A673 (cell line): ENCODE results near the gene GNPDA2. TPM values are rescaled to one million over a fixed set of nuclear protein-coding genes. Genes with fewer than 3 reads are reported as not detected.

Experiments used
- BruUV-seq: library from RNA; stranded (reverse); fragments of 400-500 nt; replicated peaks from 2 replicates; lab custom pipeline; 2021; lab: Mats Ljungman, UMichigan
- CTCF ChIA-PET: fragments of 300-600 bp; sonication (Branson Sonifier 250); formaldehyde crosslinking; loops from one replicate; lab custom pipeline; 2022; ENCODE audit warnings: antibody characterized with exemption; lab: Charles Lee
- POLR2A ChIA-PET: fragments of 300-600 bp; sonication (Branson Sonifier 250); formaldehyde crosslinking; loops from one replicate; lab custom pipeline; 2022; ENCODE audit warnings: antibody characterized with exemption; ENCODE audit not compliant: low non-redundant PET; lab: Charles Lee
- DNase-seq: peaks from one replicate; pipeline ENCODE4 v3.0.0-alpha.2; 2015; ENCODE audit warnings: low spot score
- H3K27ac ChIP-seq: fragments of 200-600 bp; sonication (generic); 2 replicates; pipeline ENCODE4 v1.5.1; 2016; ENCODE audit warnings: mixed run types, low read depth, mild to moderate bottlenecking, mixed read lengths, antibody characterized with exemption, low read length; ENCODE audit not compliant: poor library complexity, severe bottlenecking
- H3K27me3 ChIP-seq: fragments of 200-600 bp; sonication (generic); replicated peaks from 2 replicates; pipeline ENCODE4 v1.6.1; 2017; ENCODE audit warnings: mixed run types, low read depth, mild to moderate bottlenecking, mixed read lengths, antibody characterized with exemption, low read length; ENCODE audit not compliant: insufficient read depth, poor library complexity
- H3K36me3 ChIP-seq: fragments of 200-600 bp; sonication (generic); 2 replicates; pipeline ENCODE4 v1.6.1; 2016; ENCODE audit warnings: mixed run types, mild to moderate bottlenecking, mixed read lengths, antibody characterized with exemption, low read length; ENCODE audit not compliant: insufficient read depth, poor library complexity, severe bottlenecking
- H3K4me1 ChIP-seq: fragments of 200-600 bp; sonication (generic); 2 replicates; pipeline ENCODE4 v1.6.1; 2017; ENCODE audit warnings: mixed run types, mild to moderate bottlenecking, mixed read lengths, antibody characterized with exemption, low read length; ENCODE audit not compliant: insufficient read depth, poor library complexity, severe bottlenecking
- H3K4me3 ChIP-seq: fragments of 200-600 bp; sonication (generic); 2 replicates; pipeline ENCODE4 v1.5.1; 2016; ENCODE audit warnings: low read depth, mixed run types, mild to moderate bottlenecking, mixed read lengths, low read length; ENCODE audit not compliant: poor library complexity, severe bottlenecking
- H3K9me3 ChIP-seq: fragments of 200-600 bp; sonication (generic); 2 replicates; pipeline ENCODE4 v1.6.1; 2016; ENCODE audit warnings: mixed run types, low read depth, mild to moderate bottlenecking, mixed read lengths, antibody characterized with exemption, low read length; ENCODE audit not compliant: poor library complexity, severe bottlenecking
- CTCF ChIP-seq: fragments of 300-800, 200-600 bp; sonication (generic); conservative IDR thresholded peaks from 2 replicates; pipeline ENCODE4 v1.5.1; 2017; ENCODE audit warnings: low read depth, mild to moderate bottlenecking, antibody characterized with exemption, low read length, moderate library complexity, mixed read lengths
- EZH2 ChIP-seq: fragments of 200-600 bp; sonication (generic); IDR thresholded peaks from 2 replicates; pipeline ENCODE4 v1.6.1; 2017; ENCODE audit warnings: borderline replicate concordance, low read depth, mild to moderate bottlenecking, mixed read lengths, antibody characterized with exemption, low read length; ENCODE audit not compliant: poor library complexity, severe bottlenecking
- intact Hi-C: fragments of 100-400 bp; cut with micrococcal nuclease; formaldehyde crosslinking; loops from one replicate; pipeline ENCODE4 v1.10.0; 2022; ENCODE audit not compliant: unreplicated experiment
- total RNA-seq: library from RNA; stranded (reverse); gene quantifications from 2 replicates; pipeline ENCODE4 v1.2.3, GENCODE V29; 2021

Gene GNPDA2
- total RNA-seq, 1 experiment from 2014 or later = 27.8 TPM

GRCh38 chr4:44701037-44701436 lies 25.3 kb downstream of the GNPDA2 start:
- Histone ChIP-seq H3K27ac (no peak overlapping the region), H3K36me3 (peaks cover 67% of the 10 kb centered on the region), H3K27me3 (no peaks in the 10 kb centered on the region), H3K9me3 (no peaks in the 10 kb centered on the region), H3K4me1 (no peaks in the 10 kb centered on the region), H3K4me3 (no peak overlapping the region)
- TF ChIP-seq CTCF (no peak), EZH2 (no peak)
- CTCF ChIA-PET = no interaction called here
- DNase-seq = no peak
- POLR2A ChIA-PET = no interaction called here
- BruUV-seq = no TSS peak
- intact Hi-C loops = no loop called here

GRCh38 chr4:44700427-44700826 lies 25.9 kb downstream of the GNPDA2 start:
- BruUV-seq = no TSS peak
- H3K27ac ChIP-seq = no peak overlapping the region
- TF ChIP-seq CTCF (no peak), EZH2 (no peak)
- no peak for DNase-seq
- no peaks in the 10 kb centered on the region for H3K27me3 ChIP-seq
- peaks cover 67% of the 10 kb centered on the region for H3K36me3 ChIP-seq
- CTCF ChIA-PET = no interaction called here
- H3K9me3 ChIP-seq = no peaks in the 10 kb centered on the region
- no peak overlapping the region for H3K4me3 ChIP-seq
- intact Hi-C loops = no loop called here
- POLR2A ChIA-PET = no interaction called here
- H3K4me1 ChIP-seq = no peaks in the 10 kb centered on the region

GRCh38 chr4:44684648-44685047 lies 41.7 kb downstream of the GNPDA2 start:
- CTCF ChIA-PET = no interaction called here
- Histone ChIP-seq H3K4me1 (peaks cover 8% of the 10 kb centered on the region), H3K4me3 (no peak overlapping the region), H3K27me3 (no peaks in the 10 kb centered on the region), H3K27ac (no peak overlapping the region), H3K9me3 (no peaks in the 10 kb centered on the region), H3K36me3 (peaks cover 70% of the 10 kb centered on the region)
- no TSS peak for BruUV-seq
- no peak for TF ChIP-seq CTCF
- no peak for TF ChIP-seq EZH2
- intact Hi-C loops = no loop called here
- no peak for DNase-seq
- POLR2A ChIA-PET = no interaction called here
